DND-41 (cell line): ENCODE data around the gene MALRD1.

Experiments used
- CTCF ChIP-seq: IDR thresholded peaks from 2 replicates; pipeline ENCODE4 v1.5.1; 2012; ENCODE audit warnings: borderline replicate concordance, low read length, moderate library complexity, mild to moderate bottlenecking; ENCODE audit not compliant: poor library complexity, severe bottlenecking; ENCODE audit errors: extremely low read depth
- EZH2 ChIP-seq: IDR thresholded peaks from 3 replicates; pipeline ENCODE4 v1.6.1; 2012; ENCODE audit warnings: borderline replicate concordance, low read depth, mild to moderate bottlenecking, moderate library complexity, low read length, inconsistent platforms; ENCODE audit not compliant: severe bottlenecking

- TF ChIP-seq CTCF, result no peak
- TF ChIP-seq EZH2, result no peak
These were observed 563.2 kb downstream of the MALRD1 start for GRCh38 chr10:19611775-19612174.
